ENCODE data around the gene DNAH1.
A peak's percentile ranks its signal among the peaks of the same experiment; 100 is the strongest.

DNAH1 gene

GRCh38 chr3:52303811-52304210, 12.3 kb upstream of the DNAH1 start:
- no peaks in the 10 kb centered on the region for H3K27me3 ChIP-seq (ENCODE audit: control insufficient read depth, insufficient read depth, low read length)
- no peak overlapping the region for H3K9ac ChIP-seq (ENCODE audit: low read depth, low read length)
- H3K36me3 ChIP-seq (ENCODE audit: control insufficient read depth, insufficient read depth, low read length), result no peaks in the 10 kb centered on the region
- no peak overlapping the region for H3K4me3 ChIP-seq (ENCODE audit: low read depth, low read length)
- H3K4me1 ChIP-seq (ENCODE audit: control insufficient read depth, insufficient read depth, low read length), result peaks cover 7% of the 10 kb centered on the region
- no peaks in the 10 kb centered on the region for H3K9me3 ChIP-seq (ENCODE audit: control insufficient read depth, insufficient read depth, low read length)

GRCh38 chr3:52305926-52306325, 10.2 kb upstream of the DNAH1 start:
- Histone ChIP-seq H3K4me3 (ENCODE audit: low read depth, low read length) (no peak overlapping the region), H3K36me3 (ENCODE audit: control insufficient read depth, insufficient read depth, low read length) (no peaks in the 10 kb centered on the region), H3K9me3 (ENCODE audit: control insufficient read depth, insufficient read depth, low read length) (no peaks in the 10 kb centered on the region), H3K9ac (ENCODE audit: low read depth, low read length) (no peak overlapping the region), H3K27me3 (ENCODE audit: control insufficient read depth, insufficient read depth, low read length) (no peaks in the 10 kb centered on the region), H3K4me1 (ENCODE audit: control insufficient read depth, insufficient read depth, low read length) (no peaks in the 10 kb centered on the region)

GRCh38 chr3:52306978-52307377, 9.1 kb upstream of the DNAH1 start:
- H3K9me3 ChIP-seq (ENCODE audit: control insufficient read depth, insufficient read depth, low read length), result no peaks in the 10 kb centered on the region
- H3K36me3 ChIP-seq (ENCODE audit: control insufficient read depth, insufficient read depth, low read length), result no peaks in the 10 kb centered on the region
- H3K27me3 ChIP-seq (ENCODE audit: control insufficient read depth, insufficient read depth, low read length), result no peaks in the 10 kb centered on the region
- H3K4me1 ChIP-seq (ENCODE audit: control insufficient read depth, insufficient read depth, low read length), result no peaks in the 10 kb centered on the region
- H3K9ac ChIP-seq (ENCODE audit: low read depth, low read length), result no peak overlapping the region
- no peak overlapping the region for H3K4me3 ChIP-seq (ENCODE audit: low read depth, low read length)

DNA sequence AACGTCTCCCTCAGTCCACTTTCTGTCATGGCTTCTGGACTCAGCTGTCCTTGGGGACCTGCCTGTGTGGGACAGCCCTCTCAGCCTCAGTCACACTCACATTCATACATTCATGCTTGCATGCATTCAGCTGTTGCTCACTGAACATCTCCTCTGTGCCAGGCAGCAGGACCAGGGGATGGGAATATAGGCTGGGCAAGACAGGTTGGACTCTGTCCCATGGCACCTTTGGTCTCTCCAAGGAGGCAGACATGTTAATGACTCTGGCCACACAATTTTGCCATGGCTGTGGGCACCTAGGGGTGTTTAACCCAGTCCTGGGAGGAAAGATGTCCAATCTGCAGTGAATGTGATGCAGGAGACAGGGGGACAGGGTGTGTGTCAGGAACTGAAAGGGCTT, 7.8 kb upstream of the DNAH1 start:
- Histone ChIP-seq H3K36me3 (ENCODE audit: control insufficient read depth, insufficient read depth, low read length) (no peaks in the 10 kb centered on the region), H3K4me3 (ENCODE audit: low read depth, low read length) (no peak overlapping the region), H3K9me3 (ENCODE audit: control insufficient read depth, insufficient read depth, low read length) (no peaks in the 10 kb centered on the region), H3K4me1 (ENCODE audit: control insufficient read depth, insufficient read depth, low read length) (no peaks in the 10 kb centered on the region), H3K9ac (ENCODE audit: low read depth, low read length) (no peak overlapping the region), H3K27me3 (ENCODE audit: control insufficient read depth, insufficient read depth, low read length) (no peaks in the 10 kb centered on the region)

GRCh38 chr3:52310861-52311575, 5.1 kb upstream of the DNAH1 start:
- Histone ChIP-seq H3K36me3 (ENCODE audit: control insufficient read depth, insufficient read depth, low read length) (no peaks in the 10 kb centered on the region), H3K9me3 (ENCODE audit: control insufficient read depth, insufficient read depth, low read length) (no peaks in the 10 kb centered on the region), H3K9ac (ENCODE audit: low read depth, low read length) (no peak overlapping the region), H3K4me1 (ENCODE audit: control insufficient read depth, insufficient read depth, low read length) (no peaks in the 10 kb centered on the region), H3K4me3 (ENCODE audit: low read depth, low read length) (no peak overlapping the region), H3K27me3 (ENCODE audit: control insufficient read depth, insufficient read depth, low read length) (no peaks in the 10 kb centered on the region)

DNA sequence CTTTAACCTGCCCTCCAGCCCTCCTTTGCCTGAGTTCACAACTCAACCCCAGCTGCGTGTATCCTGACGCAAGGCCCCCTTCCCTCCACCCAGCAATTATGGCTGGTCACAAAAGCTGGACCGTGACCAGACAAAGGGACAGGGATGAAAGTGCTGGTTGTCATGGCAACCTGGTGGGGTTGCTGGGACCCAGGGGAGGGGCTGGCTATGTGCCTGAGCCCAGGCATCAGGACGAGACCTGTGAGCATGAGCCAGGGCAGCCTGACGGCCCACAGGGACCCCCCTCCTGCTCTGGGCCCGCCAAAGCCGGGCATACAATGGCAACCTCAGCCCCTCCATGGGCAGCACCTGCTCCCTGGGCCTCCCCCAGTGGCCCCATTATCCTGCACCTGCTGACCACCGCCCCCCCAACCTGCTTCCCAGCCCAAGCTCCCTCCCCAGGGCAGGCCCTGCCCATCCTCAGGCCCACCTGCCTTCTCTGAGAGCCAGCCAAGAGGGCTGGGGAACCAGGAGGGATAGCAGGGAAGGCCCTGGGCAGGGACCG, 4.5 kb upstream of the DNAH1 start:
- H3K4me3 ChIP-seq (ENCODE audit: low read depth, low read length), result no peak overlapping the region
- H3K9ac ChIP-seq (ENCODE audit: low read depth, low read length), result no peak overlapping the region
- no peaks in the 10 kb centered on the region for H3K27me3 ChIP-seq (ENCODE audit: control insufficient read depth, insufficient read depth, low read length)
- no peaks in the 10 kb centered on the region for H3K4me1 ChIP-seq (ENCODE audit: control insufficient read depth, insufficient read depth, low read length)
- no peaks in the 10 kb centered on the region for H3K9me3 ChIP-seq (ENCODE audit: control insufficient read depth, insufficient read depth, low read length)
- H3K36me3 ChIP-seq (ENCODE audit: control insufficient read depth, insufficient read depth, low read length), result no peaks in the 10 kb centered on the region

GRCh38 chr3:52313188-52313773, 2.8 kb upstream of the DNAH1 start:
- H3K9ac ChIP-seq (ENCODE audit: low read depth, low read length), result no peak overlapping the region
- no peaks in the 10 kb centered on the region for H3K4me1 ChIP-seq (ENCODE audit: control insufficient read depth, insufficient read depth, low read length)
- H3K9me3 ChIP-seq (ENCODE audit: control insufficient read depth, insufficient read depth, low read length), result no peaks in the 10 kb centered on the region
- peaks cover 2% of the 10 kb centered on the region for H3K27me3 ChIP-seq (ENCODE audit: control insufficient read depth, insufficient read depth, low read length)
- no peaks in the 10 kb centered on the region for H3K36me3 ChIP-seq (ENCODE audit: control insufficient read depth, insufficient read depth, low read length)
- H3K4me3 ChIP-seq (ENCODE audit: low read depth, low read length), result no peak overlapping the region

DNA sequence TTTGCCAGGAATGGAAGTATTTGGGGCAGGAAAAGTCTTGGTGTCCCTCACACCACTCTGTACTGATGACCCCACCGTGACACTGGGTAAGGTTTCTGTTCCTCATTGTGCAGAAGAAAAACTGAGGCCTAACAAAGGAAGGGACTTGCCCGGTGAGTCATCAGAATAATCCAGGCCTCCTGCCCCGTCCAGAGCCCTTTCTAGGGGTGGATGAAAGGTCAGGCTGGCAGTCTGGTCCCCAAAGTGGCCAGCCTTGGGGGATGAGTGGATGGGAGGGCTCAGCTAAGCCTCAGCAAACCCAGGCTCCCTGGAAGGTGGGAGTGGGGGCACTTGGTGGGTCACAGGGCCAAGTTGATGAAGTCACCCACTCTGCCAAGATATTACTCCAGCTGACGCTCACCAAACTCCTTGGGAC, 2.3 kb upstream of the DNAH1 start:
- Histone ChIP-seq H3K4me1 (ENCODE audit: control insufficient read depth, insufficient read depth, low read length) (no peaks in the 10 kb centered on the region), H3K9ac (ENCODE audit: low read depth, low read length) (no peak overlapping the region), H3K27me3 (ENCODE audit: control insufficient read depth, insufficient read depth, low read length) (peaks cover 7% of the 10 kb centered on the region), H3K9me3 (ENCODE audit: control insufficient read depth, insufficient read depth, low read length) (no peaks in the 10 kb centered on the region), H3K36me3 (ENCODE audit: control insufficient read depth, insufficient read depth, low read length) (no peaks in the 10 kb centered on the region), H3K4me3 (ENCODE audit: low read depth, low read length) (no peak overlapping the region)

GRCh38 chr3:52314489-52314888, 1.6 kb upstream of the DNAH1 start:
- H3K4me3 ChIP-seq (ENCODE audit: low read depth, low read length), result no peak overlapping the region
- peaks cover 11% of the 10 kb centered on the region for H3K27me3 ChIP-seq (ENCODE audit: control insufficient read depth, insufficient read depth, low read length)
- H3K9me3 ChIP-seq (ENCODE audit: control insufficient read depth, insufficient read depth, low read length), result no peaks in the 10 kb centered on the region
- H3K9ac ChIP-seq (ENCODE audit: low read depth, low read length), result no peak overlapping the region
- no peaks in the 10 kb centered on the region for H3K36me3 ChIP-seq (ENCODE audit: control insufficient read depth, insufficient read depth, low read length)
- no peaks in the 10 kb centered on the region for H3K4me1 ChIP-seq (ENCODE audit: control insufficient read depth, insufficient read depth, low read length)

- H3K9ac ChIP-seq (ENCODE audit: low read depth, low read length), result no peak overlapping the region
- H3K36me3 ChIP-seq (ENCODE audit: control insufficient read depth, insufficient read depth, low read length), result no peaks in the 10 kb centered on the region
- no peak overlapping the region for H3K4me3 ChIP-seq (ENCODE audit: low read depth, low read length)
- H3K4me1 ChIP-seq (ENCODE audit: control insufficient read depth, insufficient read depth, low read length), result no peaks in the 10 kb centered on the region
- no peaks in the 10 kb centered on the region for H3K9me3 ChIP-seq (ENCODE audit: control insufficient read depth, insufficient read depth, low read length)
- H3K27me3 ChIP-seq (ENCODE audit: control insufficient read depth, insufficient read depth, low read length), result peaks cover 11% of the 10 kb centered on the region
These were observed 1.1 kb upstream of the DNAH1 start for GRCh38 chr3:52315006-52315405.

- Histone ChIP-seq H3K4me3 (ENCODE audit: low read depth, low read length) (peak overlapping the region; percentile 61), H3K9me3 (ENCODE audit: control insufficient read depth, insufficient read depth, low read length) (no peaks in the 10 kb centered on the region), H3K36me3 (ENCODE audit: control insufficient read depth, insufficient read depth, low read length) (no peaks in the 10 kb centered on the region), H3K27me3 (ENCODE audit: control insufficient read depth, insufficient read depth, low read length) (peaks cover 11% of the 10 kb centered on the region), H3K4me1 (ENCODE audit: control insufficient read depth, insufficient read depth, low read length) (no peaks in the 10 kb centered on the region), H3K9ac (ENCODE audit: low read depth, low read length) (no peak overlapping the region)
These were observed 1.3 kb downstream of the DNAH1 start for GRCh38 chr3:52317208-52318000.
